Measurements from ENCODE around the gene OR10H1.

OR10H1 gene

GRCh38 chr19:15820646-15821045 lies 5.2 kb upstream of the OR10H1 start (continued):
- TF ChIP-seq PRDM2 (tag by site-specific recombination; IDR thresholded peaks at IDR 0.05; ENCODE audit: borderline replicate concordance) (no peak), ZNF529 (tag by site-specific recombination; IDR thresholded peaks at IDR 0.05; ENCODE audit: insufficient replicate concordance) (no peak)

- Histone ChIP-seq H3K4me3 (ENCODE audit: low read depth, low read length) (no peak overlapping the region), H3K27ac (ENCODE audit: extremely low read depth, low read depth, low read length) (no peak overlapping the region), H3K36me3 (ENCODE audit: control insufficient read depth in 2 of 2, insufficient read depth in 1 of 2, low read length in 2 of 2) (no peaks in the 10 kb centered on the region), H3K4me1 (ENCODE audit: control insufficient read depth, insufficient read depth, low read length) (no peaks in the 10 kb centered on the region), H3K9me3 (ENCODE audit: control insufficient read depth, insufficient read depth, low read depth, low read length) (no peaks in the 10 kb centered on the region)
- POLR2A ChIA-PET: no interaction called here
- CTCF ChIA-PET: no interaction called here
- TF ChIP-seq ZBTB7A (tag by site-specific recombination; IDR thresholded peaks at IDR 0.05; ENCODE audit: low read depth) (no peak), PRDM10 (tag by site-specific recombination; IDR thresholded peaks at IDR 0.05) (peak; percentile 39; the same call in 1 of the 2 replicates)
These were observed 1.5 kb downstream of the OR10H1 start for GRCh38 chr19:15813916-15814315.

- TF ChIP-seq ATF2 (tag by site-specific recombination; IDR thresholded peaks at IDR 0.05; ENCODE audit: low read depth) (no peak), ZNF645 (tag by site-specific recombination; IDR thresholded peaks at IDR 0.05) (no peak), ZNF266 (tag by site-specific recombination; IDR thresholded peaks at IDR 0.05; ENCODE audit: low read depth) (no peak), ZNF366 (tag by site-specific recombination; conservative IDR thresholded peaks at IDR 0.05) (peak; percentile 75)
- H3K36me3 ChIP-seq (ENCODE audit: control insufficient read depth in 2 of 2, insufficient read depth in 1 of 2, low read length in 2 of 2): no peaks in the 10 kb centered on the region
- H3K27ac ChIP-seq (ENCODE audit: extremely low read depth, low read depth, low read length): no peak overlapping the region
- no peaks in the 10 kb centered on the region for H3K9me3 ChIP-seq (ENCODE audit: control insufficient read depth, insufficient read depth, low read depth, low read length)
- ChIA-PET CTCF (no interaction called here), POLR2A (interaction anchor here (0.7 kb wide), 1 partner anchor 223 kb away, joined by 3 read pairs; no protein-coding TSS in a partner anchor)
- H3K4me3 ChIP-seq (ENCODE audit: low read depth, low read length): no peak overlapping the region
- H3K4me1 ChIP-seq (ENCODE audit: control insufficient read depth, insufficient read depth, low read length): no peaks in the 10 kb centered on the region
These were observed 3.3 kb downstream of the OR10H1 start for GRCh38 chr19:15812060-15812722.
